DMS 273 (cell line): ENCODE results near the gene SND1.
A peak's percentile ranks its signal among the peaks of the same experiment; 100 is the strongest.

Source experiments
- DNase-seq: peaks from one replicate; lab custom pipeline; 2025; ENCODE audit not compliant: unreplicated experiment; lab: John Stamatoyannopoulos, UW

Gene SND1

GRCh38 chr7:128029405-128029995, 377.5 kb downstream of the SND1 start:
- DNase-seq, result no peak

- no peak for DNase-seq
These were observed 378.3 kb downstream of the SND1 start for GRCh38 chr7:128030263-128030653.

GRCh38 chr7:128030654-128031611, 378.9 kb downstream of the SND1 start, which contains the start of gene LRRC4:
LRRC4 (minus strand) TSS chr7:128031437; CDS start chr7:128030640, 797 bp downstream.
- DNase-seq, result peak; percentile 93

GRCh38 chr7:128031901-128032604, 380.1 kb downstream of the SND1 start:
- DNase-seq, result peak; percentile 90

GRCh38 chr7:128032605-128033235, 380.7 kb downstream of the SND1 start:
- DNase-seq, result no peak

GRCh38 chr7:128033246-128033645, 381.3 kb downstream of the SND1 start:
- DNase-seq, result no peak

GRCh38 chr7:128034825-128035224, 382.8 kb downstream of the SND1 start:
- no peak for DNase-seq

GRCh38 chr7:128035712-128036111, 383.7 kb downstream of the SND1 start:
- peak; percentile 67 for DNase-seq

- no peak for DNase-seq
These were observed 384.4 kb downstream of the SND1 start for GRCh38 chr7:128036226-128036940.

- no peak for DNase-seq
These were observed 385.1 kb downstream of the SND1 start for GRCh38 chr7:128037081-128037480.

GRCh38 chr7:128037880-128038619, 386.1 kb downstream of the SND1 start:
- no peak for DNase-seq

- no peak for DNase-seq
These were observed 387.6 kb downstream of the SND1 start for GRCh38 chr7:128039544-128039953.

GRCh38 chr7:128040205-128040604, 388.2 kb downstream of the SND1 start:
- DNase-seq, result no peak

GRCh38 chr7:128041203-128041602, 389.2 kb downstream of the SND1 start:
- no peak for DNase-seq

- DNase-seq, result no peak
These were observed 390.0 kb downstream of the SND1 start for GRCh38 chr7:128042012-128042411.

- no peak for DNase-seq
These were observed 392.1 kb downstream of the SND1 start for GRCh38 chr7:128044064-128044463.

GRCh38 chr7:128045158-128045557, 393.2 kb downstream of the SND1 start:
- DNase-seq, result no peak

GRCh38 chr7:128045766-128046165, 393.8 kb downstream of the SND1 start:
- DNase-seq, result no peak

- DNase-seq, result no peak
These were observed 400.4 kb downstream of the SND1 start for GRCh38 chr7:128052404-128052803.

- peak; percentile 55 for DNase-seq
These were observed 401.0 kb downstream of the SND1 start for GRCh38 chr7:128053023-128053422.
